ENCODE results near the gene LYPD5.

LYPD5 gene

DNA sequence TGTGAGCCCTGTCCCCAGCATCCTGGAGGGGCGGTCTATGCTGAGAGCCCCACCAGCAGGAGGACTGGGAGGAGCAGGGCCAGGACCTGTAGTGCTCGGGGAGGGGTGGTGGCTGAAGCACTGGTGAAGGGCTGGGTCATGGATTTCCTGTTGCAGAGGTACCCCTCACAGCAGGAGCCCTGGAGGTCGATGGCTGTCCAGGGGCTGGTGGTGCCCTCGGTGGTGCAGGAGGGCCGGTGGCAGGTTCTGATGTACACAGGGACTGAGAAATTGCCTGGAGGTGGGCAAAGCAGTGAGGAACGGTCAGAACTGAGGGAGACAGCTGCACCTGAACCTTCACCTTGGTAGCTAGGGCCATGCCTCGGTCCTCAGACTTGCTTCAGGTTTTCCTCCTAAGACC, 4.7 kb downstream of the LYPD5 start:
- no peak for DNase-seq (ENCODE audit: extremely low spot score)
- TF ChIP-seq, protein P1, sequence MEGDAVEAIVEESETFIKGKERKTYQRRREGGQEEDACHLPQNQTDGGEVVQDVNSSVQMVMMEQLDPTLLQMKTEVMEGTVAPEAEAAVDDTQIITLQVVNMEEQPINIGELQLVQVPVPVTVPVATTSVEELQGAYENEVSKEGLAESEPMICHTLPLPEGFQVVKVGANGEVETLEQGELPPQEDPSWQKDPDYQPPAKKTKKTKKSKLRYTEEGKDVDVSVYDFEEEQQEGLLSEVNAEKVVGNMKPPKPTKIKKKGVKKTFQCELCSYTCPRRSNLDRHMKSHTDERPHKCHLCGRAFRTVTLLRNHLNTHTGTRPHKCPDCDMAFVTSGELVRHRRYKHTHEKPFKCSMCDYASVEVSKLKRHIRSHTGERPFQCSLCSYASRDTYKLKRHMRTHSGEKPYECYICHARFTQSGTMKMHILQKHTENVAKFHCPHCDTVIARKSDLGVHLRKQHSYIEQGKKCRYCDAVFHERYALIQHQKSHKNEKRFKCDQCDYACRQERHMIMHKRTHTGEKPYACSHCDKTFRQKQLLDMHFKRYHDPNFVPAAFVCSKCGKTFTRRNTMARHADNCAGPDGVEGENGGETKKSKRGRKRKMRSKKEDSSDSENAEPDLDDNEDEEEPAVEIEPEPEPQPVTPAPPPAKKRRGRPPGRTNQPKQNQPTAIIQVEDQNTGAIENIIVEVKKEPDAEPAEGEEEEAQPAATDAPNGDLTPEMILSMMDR (IDR thresholded peaks at IDR 0.05; ENCODE audit: control extremely low read depth, extremely low read depth, low read depth, missing control alignments) = no peak
- CTCF ChIA-PET = interaction anchor here (0.8 to 5.1 kb wide), 6 partner anchors 9 to 365 kb away, joined by 3 to 24 read pairs (median 6); partner anchors contain the start of gene KCNN4
- POLR2A ChIA-PET = no interaction called here

DNA sequence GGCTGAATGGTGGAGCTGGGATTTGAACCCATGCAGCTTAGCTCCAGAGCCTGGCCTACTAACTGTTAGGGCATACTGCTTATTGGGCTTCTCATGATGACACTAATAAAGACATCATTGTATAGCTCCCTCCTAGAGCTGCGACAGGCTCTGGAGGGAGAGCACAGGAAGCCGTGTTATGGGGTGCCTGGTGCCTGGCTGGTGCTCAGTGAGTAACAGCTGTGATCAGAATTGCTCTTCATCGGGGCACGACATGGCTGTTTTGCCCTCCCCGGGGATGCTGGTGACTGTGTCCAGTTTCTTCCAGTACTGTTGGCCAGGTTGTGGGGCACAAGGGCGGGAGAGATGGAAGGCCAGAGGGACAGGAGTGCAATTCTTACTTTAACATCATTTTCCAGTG, 5.1 kb downstream of the LYPD5 start:
- CTCF ChIA-PET = interaction anchor here (0.8 to 5.1 kb wide), 7 partner anchors 10 to 365 kb away, joined by 3 to 24 read pairs (median 4); partner anchors contain the start of gene KCNN4
- POLR2A ChIA-PET = no interaction called here
- DNase-seq (ENCODE audit: extremely low spot score) = no peak
- TF ChIP-seq, protein P1 (IDR thresholded peaks at IDR 0.05; ENCODE audit: control extremely low read depth, extremely low read depth, low read depth, missing control alignments) = no peak

DNA sequence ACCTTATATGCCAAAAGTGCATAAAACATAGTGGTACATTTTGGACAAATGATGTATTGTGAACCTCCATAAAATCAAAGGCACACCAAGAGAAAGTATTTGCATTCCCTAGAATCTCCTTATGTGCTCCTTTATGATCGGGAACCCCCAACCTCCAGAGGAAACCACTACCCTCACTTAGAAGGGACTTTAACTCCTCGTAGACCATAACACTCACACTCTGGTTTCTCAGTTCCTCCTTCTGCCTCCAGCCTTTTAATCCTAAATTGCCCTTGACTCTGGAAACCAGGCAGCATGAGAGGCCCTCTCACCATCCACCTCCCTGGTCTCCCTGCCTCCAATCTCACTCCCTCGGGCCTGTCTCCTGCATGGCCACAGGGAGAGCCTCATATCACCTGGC, 11.7 kb downstream of the LYPD5 start:
- ChIA-PET POLR2A (no interaction called here), CTCF (interaction anchor here (0.6 to 4.2 kb wide), 5 partner anchors 19 to 235 kb away, joined by 3 to 19 read pairs (median 4); no protein-coding TSS in a partner anchor)
- DNase-seq (ENCODE audit: extremely low spot score) = no peak
- TF ChIP-seq, protein P1 (IDR thresholded peaks at IDR 0.05; ENCODE audit: control extremely low read depth, extremely low read depth, low read depth, missing control alignments) = no peak

DNA sequence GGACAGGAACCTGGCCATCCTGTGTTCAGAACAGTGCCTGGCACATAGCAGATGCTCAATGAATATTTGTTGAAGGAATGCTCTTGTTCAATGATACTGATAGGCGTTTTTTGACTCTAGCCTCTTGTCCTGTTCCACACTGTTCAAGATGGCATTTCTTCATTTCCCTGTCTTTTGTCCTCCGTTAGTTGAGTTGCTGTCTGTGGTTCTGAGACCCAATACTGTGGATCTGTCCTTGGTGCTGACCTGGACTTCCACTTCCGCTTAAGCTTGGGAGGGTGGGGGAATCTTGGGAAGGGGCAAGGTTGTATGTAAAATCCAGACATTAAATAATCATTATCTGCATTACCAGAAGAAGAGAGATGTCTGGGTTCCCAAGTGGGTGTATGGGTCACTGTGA, 13.2 kb downstream of the LYPD5 start:
- CTCF ChIA-PET = interaction anchor here (1.1 to 4.2 kb wide), 4 partner anchors 21 to 270 kb away, joined by 3 to 19 read pairs (median 6); no protein-coding TSS in a partner anchor
- TF ChIP-seq, protein P1 (IDR thresholded peaks at IDR 0.05; ENCODE audit: control extremely low read depth, extremely low read depth, low read depth, missing control alignments) = no peak
- POLR2A ChIA-PET = no interaction called here
- DNase-seq (ENCODE audit: extremely low spot score) = no peak

DNA sequence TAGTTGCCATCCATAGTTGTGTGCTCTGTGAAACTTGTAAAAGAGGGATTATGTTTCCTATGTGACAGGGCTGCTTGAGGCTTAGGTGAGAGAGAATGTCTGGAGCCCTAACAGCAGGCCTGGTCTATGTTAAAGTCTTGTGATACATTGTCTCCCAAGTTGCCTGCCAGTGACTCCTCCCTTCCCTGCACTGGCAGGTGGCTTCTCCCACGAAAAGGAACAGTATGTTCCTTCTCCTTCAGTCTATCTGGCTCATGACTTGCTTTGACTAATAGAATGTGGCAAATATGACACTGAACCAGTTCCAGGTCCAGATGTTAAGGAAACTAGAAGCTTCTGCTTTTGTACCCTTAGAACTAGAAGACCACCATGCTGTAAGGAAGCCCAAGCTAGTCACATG, 15.6 kb downstream of the LYPD5 start:
- no peak for DNase-seq (ENCODE audit: extremely low spot score)
- TF ChIP-seq, protein P1 (IDR thresholded peaks at IDR 0.05; ENCODE audit: control extremely low read depth, extremely low read depth, low read depth, missing control alignments) = no peak
- ChIA-PET POLR2A (interaction anchor here (0.9 kb wide), 1 partner anchor 118 kb away, joined by 5 read pairs; no protein-coding TSS in a partner anchor), CTCF (interaction anchor here (1.0 to 4.8 kb wide), 7 partner anchors 19 to 118 kb away, joined by 3 to 40 read pairs (median 6); no protein-coding TSS in a partner anchor)

DNA sequence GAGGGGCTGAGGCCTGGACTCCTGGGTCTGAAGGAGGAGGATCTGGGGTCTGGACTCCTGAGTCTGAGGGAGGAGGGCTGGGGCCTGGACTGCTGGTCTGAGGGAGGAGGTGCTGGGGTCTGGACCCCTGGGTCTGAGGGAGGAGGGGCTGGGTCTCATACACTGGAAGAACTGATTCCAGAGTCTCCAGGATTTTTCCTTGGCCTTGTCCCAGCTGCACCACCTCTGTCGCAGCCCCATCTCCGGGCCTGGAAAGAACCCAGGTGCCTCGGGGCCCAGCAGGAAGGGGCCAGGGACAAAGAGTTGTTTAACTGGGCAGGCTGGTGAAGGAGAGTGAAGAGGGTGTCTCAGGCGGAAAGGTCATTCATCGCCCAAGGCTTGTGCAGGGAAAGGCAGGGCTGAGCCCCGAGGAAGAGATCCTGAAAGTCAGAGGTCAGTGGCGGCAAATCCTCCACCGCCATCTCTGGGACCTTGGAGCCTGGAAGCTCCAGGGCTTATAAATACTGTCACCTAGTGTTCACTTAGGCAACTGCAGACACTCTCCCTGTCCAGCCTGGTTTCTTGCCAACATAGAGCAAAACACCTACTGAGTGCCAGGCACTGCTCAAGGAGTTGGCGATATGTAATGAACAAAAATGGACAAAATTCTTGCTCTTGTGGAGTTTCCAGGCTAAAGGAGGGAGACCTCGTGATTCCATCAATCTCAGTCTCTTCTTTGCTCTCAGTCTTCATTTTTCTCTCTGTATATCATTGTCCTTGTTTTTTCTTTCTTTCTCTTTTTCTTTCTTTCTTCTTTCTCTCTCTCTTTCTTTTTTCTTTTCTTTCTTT, 17.1 kb downstream of the LYPD5 start:
- TF ChIP-seq, protein P1 (IDR thresholded peaks at IDR 0.05; ENCODE audit: control extremely low read depth, extremely low read depth, low read depth, missing control alignments) = peak; percentile 92
- CTCF ChIA-PET = interaction anchor here (0.6 to 4.8 kb wide), 15 partner anchors 10 to 117 kb away, joined by 3 to 40 read pairs (median 7); no protein-coding TSS in a partner anchor
- POLR2A ChIA-PET = no interaction called here
- DNase-seq (ENCODE audit: extremely low spot score) = peak; percentile 71

All from GM10248 (cell line).